Vagina (tissue), 2 donors: ENCODE measurements around the gene STARD10. TPM values are rescaled to one million over a fixed set of nuclear protein-coding genes. Genes with fewer than 3 reads are reported as not detected.

Experiments used
- DNase-seq, 2 donors: peaks; one replicate each; pipeline ENCODE4 v3.0.0-alpha.2; 2017; ENCODE audit errors: extremely low spot score in 2 of 2
- H3K27ac ChIP-seq: fragments of 200-600 bp; sonication (generic); one replicate; pipeline ENCODE4 v1.5.1; 2019
- H3K27me3 ChIP-seq: fragments of 200-600 bp; sonication (generic); one replicate; pipeline ENCODE4 v1.5.1; 2019
- H3K36me3 ChIP-seq, 2 donors: fragments of 200-600 bp; sonication (generic); one replicate each; pipeline ENCODE4 v1.5.1; 2017 to 2019
- H3K4me1 ChIP-seq: fragments of 200-600 bp; sonication (generic); one replicate; pipeline ENCODE4 v1.5.1; 2019
- H3K4me3 ChIP-seq, 2 donors: fragments of 200-600 bp; sonication (generic); 1 replicate in 1 of 2; 2 replicates in 1 of 2; pipeline ENCODE4 v1.5.1; 2016 to 2019
- H3K9me3 ChIP-seq: fragments of 200-600 bp; sonication (generic); one replicate; pipeline ENCODE4 v1.5.1; 2019
- CTCF ChIP-seq, 3 experiments: fragments of 450-650 bp in 2 of 3; fragments of 200-600 bp in 1 of 3; sonication (generic) in 1 of 3; IDR thresholded peaks; one replicate each; pipeline ENCODE4 v1.5.1; 2017 to 2019; ENCODE audit warnings: antibody characterized with exemption in 3 of 3, mild to moderate bottlenecking in 2 of 3, moderate library complexity in 2 of 3
- POLR2A ChIP-seq, 2 donors: fragments of 450-650 bp; IDR thresholded peaks; one replicate each; pipeline ENCODE4 v1.6.1; 2017; ENCODE audit warnings: antibody characterized with exemption in 2 of 2, mild to moderate bottlenecking in 2 of 2, moderate library complexity in 2 of 2
- POLR2AphosphoS5 ChIP-seq, 2 donors: sonication (generic); formaldehyde crosslinking; IDR thresholded peaks; one replicate each; pipeline ENCODE4 v1.9.0; 2017; ENCODE audit warnings: antibody characterized with exemption in 2 of 2, mild to moderate bottlenecking in 2 of 2, low read depth in 1 of 2; ENCODE audit not compliant: insufficient read depth in 1 of 2
- intact Hi-C: fragments of 100-400 bp; cut with DNase I; formaldehyde crosslinking; loops from one replicate; pipeline ENCODE4 v1.15.1; 2023
- total RNA-seq: library from RNA; depleted of rRNA; stranded (reverse); fragments of >200 nt; gene quantifications from one replicate; pipeline ENCODE4 v1.2.3, GENCODE V29; 2016

Gene STARD10
- total RNA-seq, 1 donor from 2014 or later = 75.9 TPM

- DNase-seq = no peak
- Histone ChIP-seq H3K4me1 (peaks cover 60% of the 10 kb centered on the region), H3K36me3 (peaks cover 0 to 9% of the 10 kb centered on the region in 2 donors), H3K27me3 (no peaks in the 10 kb centered on the region), H3K27ac (no peak overlapping the region), H3K4me3 (no peak overlapping the region), H3K9me3 (no peaks in the 10 kb centered on the region)
- intact Hi-C loops = no loop called here
- TF ChIP-seq CTCF (IDR thresholded peaks at IDR 0.05) (no peak), POLR2AphosphoS5 (IDR thresholded peaks at IDR 0.05; ENCODE audit: insufficient read depth in 1 of 2, low read depth in 1 of 2) (no peak), POLR2A (IDR thresholded peaks at IDR 0.05) (no peak)
Observed at GRCh38 chr11:72716290-72716689, 77.6 kb downstream of the STARD10 start.

GRCh38 chr11:72712841-72713240, 81.0 kb downstream of the STARD10 start:
- intact Hi-C loops = no loop called here
- peaks cover 25% of the 10 kb centered on the region for H3K4me1 ChIP-seq
- no peak for DNase-seq
- H3K27ac ChIP-seq = peak overlapping the region; percentile 34
- H3K27me3 ChIP-seq = no peaks in the 10 kb centered on the region
- TF ChIP-seq CTCF (IDR thresholded peaks at IDR 0.05) (no peak), POLR2A (IDR thresholded peaks at IDR 0.05) (no peak), POLR2AphosphoS5 (IDR thresholded peaks at IDR 0.05; ENCODE audit: insufficient read depth in 1 of 2, low read depth in 1 of 2) (no peak)
- H3K9me3 ChIP-seq = no peaks in the 10 kb centered on the region
- peaks cover 0 to 41% of the 10 kb centered on the region in 2 donors for H3K36me3 ChIP-seq
- no peak overlapping the region for H3K4me3 ChIP-seq

GRCh38 chr11:72712168-72712751, 81.6 kb downstream of the STARD10 start:
- H3K27ac ChIP-seq = peak overlapping the region; percentile 34
- H3K4me3 ChIP-seq = no peak overlapping the region
- H3K4me1 ChIP-seq = peaks cover 21% of the 10 kb centered on the region

GRCh38 chr11:72711141-72711540, 82.7 kb downstream of the STARD10 start:
- no peaks in the 10 kb centered on the region for H3K9me3 ChIP-seq
- intact Hi-C loops = no loop called here

More at GRCh38 chr11:72712168-72712751, 81.6 kb downstream of the STARD10 start:
- TF ChIP-seq POLR2A (IDR thresholded peaks at IDR 0.05) = no peak
- TF ChIP-seq CTCF (IDR thresholded peaks at IDR 0.05) = no peak
- peak in 1 of 2 donors; percentile 41 for TF ChIP-seq POLR2AphosphoS5 (IDR thresholded peaks at IDR 0.05; ENCODE audit: insufficient read depth in 1 of 2, low read depth in 1 of 2)
- no peaks in the 10 kb centered on the region for H3K9me3 ChIP-seq
- peaks cover 0 to 47% of the 10 kb centered on the region in 2 donors for H3K36me3 ChIP-seq
- intact Hi-C loops = no loop called here
- H3K27me3 ChIP-seq = no peaks in the 10 kb centered on the region
- DNase-seq = no peak

More at GRCh38 chr11:72711141-72711540, 82.7 kb downstream of the STARD10 start:
- no peak for TF ChIP-seq CTCF (IDR thresholded peaks at IDR 0.05)
- no peak for TF ChIP-seq POLR2AphosphoS5 (IDR thresholded peaks at IDR 0.05; ENCODE audit: insufficient read depth in 1 of 2, low read depth in 1 of 2)
- no peak for TF ChIP-seq POLR2A (IDR thresholded peaks at IDR 0.05)
- Histone ChIP-seq H3K27ac (no peak overlapping the region), H3K27me3 (no peaks in the 10 kb centered on the region), H3K36me3 (peaks cover 0 to 58% of the 10 kb centered on the region in 2 donors), H3K4me3 (no peak overlapping the region), H3K4me1 (peaks cover 12% of the 10 kb centered on the region)
- DNase-seq = no peak
